Measurements from ENCODE around the gene CACNA2D3. TPM values are rescaled to one million over a fixed set of nuclear protein-coding genes. Genes with fewer than 3 reads are reported as not detected.

Gene CACNA2D3
- total RNA-seq, 1 donor from 2014 or later = 3.6 TPM

- DNase-seq (no peak), ATAC-seq (no peak)
- no peak for TF ChIP-seq CTCF (IDR thresholded peaks at IDR 0.05)
- H3K4me1 ChIP-seq = no peaks in the 10 kb centered on the region
- H3K4me3 ChIP-seq = no peak overlapping the region
- H3K36me3 ChIP-seq = no peaks in the 10 kb centered on the region
- intact Hi-C loops (cut with DNase I) = no loop called here
- H3K9me3 ChIP-seq = no peaks in the 10 kb centered on the region
- no peak overlapping the region for H3K27ac ChIP-seq
- H3K27me3 ChIP-seq (ENCODE audit: low read depth) = no peaks in the 10 kb centered on the region
Measured at GRCh38 chr3:54772746-54773145, 650.4 kb downstream of the CACNA2D3 start.

GRCh38 chr3:54773271-54773670 is 650.9 kb downstream of the CACNA2D3 start:
- Histone ChIP-seq H3K27ac (no peak overlapping the region), H3K27me3 (ENCODE audit: low read depth) (no peaks in the 10 kb centered on the region), H3K36me3 (no peaks in the 10 kb centered on the region), H3K9me3 (no peaks in the 10 kb centered on the region), H3K4me3 (no peak overlapping the region), H3K4me1 (no peaks in the 10 kb centered on the region)
- DNase-seq (no peak), ATAC-seq (no peak)
- TF ChIP-seq CTCF (IDR thresholded peaks at IDR 0.05) = no peak
- intact Hi-C loops (cut with DNase I) = no loop called here

- no peak overlapping the region for H3K4me3 ChIP-seq
- intact Hi-C loops (cut with DNase I) = no loop called here
- H3K9me3 ChIP-seq = no peaks in the 10 kb centered on the region
- ATAC-seq = no peak
- no peak for TF ChIP-seq CTCF (IDR thresholded peaks at IDR 0.05)
- H3K27ac ChIP-seq = no peak overlapping the region
- no peak for DNase-seq
- no peaks in the 10 kb centered on the region for H3K36me3 ChIP-seq
- no peaks in the 10 kb centered on the region for H3K27me3 ChIP-seq (ENCODE audit: low read depth)
- no peaks in the 10 kb centered on the region for H3K4me1 ChIP-seq
Measured at GRCh38 chr3:54776601-54777000, 654.2 kb downstream of the CACNA2D3 start.

GRCh38 chr3:54777141-54777540 is 654.8 kb downstream of the CACNA2D3 start:
- intact Hi-C loops (cut with DNase I) = no loop called here
- Histone ChIP-seq H3K36me3 (no peaks in the 10 kb centered on the region), H3K27ac (no peak overlapping the region), H3K4me3 (no peak overlapping the region), H3K27me3 (ENCODE audit: low read depth) (no peaks in the 10 kb centered on the region), H3K9me3 (no peaks in the 10 kb centered on the region), H3K4me1 (no peaks in the 10 kb centered on the region)
- no peak for ATAC-seq
- no peak for DNase-seq
- TF ChIP-seq CTCF (IDR thresholded peaks at IDR 0.05) = no peak

GRCh38 chr3:54780336-54780735 is 658.0 kb downstream of the CACNA2D3 start:
- Histone ChIP-seq H3K9me3 (no peaks in the 10 kb centered on the region), H3K4me3 (no peak overlapping the region), H3K27ac (no peak overlapping the region), H3K27me3 (ENCODE audit: low read depth) (no peaks in the 10 kb centered on the region), H3K4me1 (no peaks in the 10 kb centered on the region), H3K36me3 (no peaks in the 10 kb centered on the region)
- TF ChIP-seq CTCF (IDR thresholded peaks at IDR 0.05) = no peak
- intact Hi-C loops (cut with DNase I) = no loop called here
- DNase-seq = no peak
- no peak for ATAC-seq

- intact Hi-C loops (cut with DNase I) = no loop called here
Measured at GRCh38 chr3:54781728-54782127, 659.4 kb downstream of the CACNA2D3 start.

More at GRCh38 chr3:54781728-54782127, 659.4 kb downstream of the CACNA2D3 start:
- no peaks in the 10 kb centered on the region for H3K4me1 ChIP-seq
- no peak for DNase-seq
- no peak for ATAC-seq
- no peak overlapping the region for H3K4me3 ChIP-seq
- H3K36me3 ChIP-seq = no peaks in the 10 kb centered on the region
- no peaks in the 10 kb centered on the region for H3K27me3 ChIP-seq (ENCODE audit: low read depth)
- H3K9me3 ChIP-seq = no peaks in the 10 kb centered on the region
- no peak overlapping the region for H3K27ac ChIP-seq
- no peak for TF ChIP-seq CTCF (IDR thresholded peaks at IDR 0.05)
